ENCODE measurements around the gene KRT75.

Gene KRT75

GRCh38 chr12:52440821-52441319 lies 6.7 kb upstream of the KRT75 start:
- peak; percentile 71 for FAIRE-seq

GRCh38 chr12:52439845-52440244 lies 5.7 kb upstream of the KRT75 start:
- DNase-seq (ENCODE audit: low spot score) (no peak), FAIRE-seq (no peak)

More at GRCh38 chr12:52440821-52441319, 6.7 kb upstream of the KRT75 start:
- peak; percentile 45 for DNase-seq (ENCODE audit: low spot score)

- no peak for FAIRE-seq
- DNase-seq (ENCODE audit: low spot score): no peak
Observed at GRCh38 chr12:52439420-52439819, 5.2 kb upstream of the KRT75 start.

- FAIRE-seq: peak; percentile 87
- DNase-seq (ENCODE audit: low spot score): no peak
Observed at GRCh38 chr12:52438305-52439301, 4.4 kb upstream of the KRT75 start.

GRCh38 chr12:52437508-52437907 lies 3.3 kb upstream of the KRT75 start:
- no peak for DNase-seq (ENCODE audit: low spot score)
- FAIRE-seq: no peak

- FAIRE-seq (no peak), DNase-seq (ENCODE audit: low spot score) (no peak)
Observed at GRCh38 chr12:52436828-52437474, 2.8 kb upstream of the KRT75 start.

- DNase-seq (ENCODE audit: low spot score): peak; percentile 66
- FAIRE-seq: peak; percentile 17
Observed at GRCh38 chr12:52436000-52436827, 2.0 kb upstream of the KRT75 start.

- DNase-seq (ENCODE audit: low spot score) (no peak), FAIRE-seq (no peak)
Observed at GRCh38 chr12:52435659-52435999, 1.5 kb upstream of the KRT75 start.

GRCh38 chr12:52434760-52435530 lies 774 bp upstream of the KRT75 start:
- DNase-seq (ENCODE audit: low spot score) (no peak), FAIRE-seq (peak; percentile 62)

GRCh38 chr12:52433501-52434080 lies 580 bp downstream of the KRT75 start:
- DNase-seq (ENCODE audit: low spot score): no peak
- peak; percentile 63 for FAIRE-seq

GRCh38 chr12:52432559-52433207 lies 1.5 kb downstream of the KRT75 start:
- FAIRE-seq: peak; percentile 9
- DNase-seq (ENCODE audit: low spot score): no peak

GRCh38 chr12:52428121-52428520 lies 6.0 kb downstream of the KRT75 start:
- DNase-seq (ENCODE audit: low spot score) (no peak), FAIRE-seq (no peak)

GRCh38 chr12:52427083-52427482 lies 7.1 kb downstream of the KRT75 start:
- DNase-seq (ENCODE audit: low spot score) (no peak), FAIRE-seq (no peak)

GRCh38 chr12:52426034-52426433 lies 8.1 kb downstream of the KRT75 start:
- FAIRE-seq (no peak), DNase-seq (ENCODE audit: low spot score) (no peak)

GRCh38 chr12:52425466-52425865 lies 8.7 kb downstream of the KRT75 start:
- no peak for FAIRE-seq
- DNase-seq (ENCODE audit: low spot score): no peak

GRCh38 chr12:52423661-52424500 lies 10.3 kb downstream of the KRT75 start:
- no peak for FAIRE-seq

GRCh38 chr12:52423035-52423434 lies 11.1 kb downstream of the KRT75 start:
- DNase-seq (ENCODE audit: low spot score) (no peak), FAIRE-seq (no peak)

More at GRCh38 chr12:52423661-52424500, 10.3 kb downstream of the KRT75 start:
- no peak for DNase-seq (ENCODE audit: low spot score)

- DNase-seq (ENCODE audit: low spot score) (peak; percentile 39), FAIRE-seq (no peak)
Observed at GRCh38 chr12:52419656-52420055, 14.5 kb downstream of the KRT75 start.

GRCh38 chr12:52418576-52419110 lies 15.5 kb downstream of the KRT75 start:
- no peak for DNase-seq (ENCODE audit: low spot score)
- no peak for FAIRE-seq
